H9 (cell line): ENCODE results near the gene MON1A. TPM values are rescaled to one million over a fixed set of nuclear protein-coding genes. Genes with fewer than 3 reads are reported as not detected.

Experiments
- DNase-seq: peaks from one replicate; pipeline ENCODE4 v3.0.0-alpha.2; 2017
- H2AFZ ChIP-seq: one replicate; pipeline ENCODE4 v1.6.1; 2013; ENCODE audit warnings: mild to moderate bottlenecking, low read length, control low read depth, moderate library complexity
- H2AK5ac ChIP-seq: 2 replicates; pipeline ENCODE4 v1.6.1; 2013; ENCODE audit warnings: low read length, control low read depth, mixed read lengths; ENCODE audit not compliant: insufficient read length
- H2BK120ac ChIP-seq: one replicate; pipeline ENCODE4 v1.6.1; 2013; ENCODE audit warnings: low read depth, mild to moderate bottlenecking, low read length, control low read depth, inconsistent platforms; ENCODE audit not compliant: poor library complexity, severe bottlenecking
- H2BK12ac ChIP-seq: 2 replicates; pipeline ENCODE4 v1.6.1; 2013; ENCODE audit warnings: low read length, control low read depth, mixed read lengths, low read depth; ENCODE audit not compliant: insufficient read length
- H2BK15ac ChIP-seq: 2 replicates; pipeline ENCODE4 v1.6.1; 2013; ENCODE audit warnings: low read depth, low read length, control low read depth
- H2BK20ac ChIP-seq: one replicate; pipeline ENCODE4 v1.6.1; 2013; ENCODE audit warnings: low read depth, mild to moderate bottlenecking, low read length, control low read depth, inconsistent platforms; ENCODE audit not compliant: poor library complexity, severe bottlenecking
- H2BK5ac ChIP-seq: 2 replicates; pipeline ENCODE4 v1.6.1; 2013; ENCODE audit warnings: low read length, control low read depth, mixed read lengths; ENCODE audit not compliant: insufficient read length
- H3K14ac ChIP-seq: 2 replicates; pipeline ENCODE4 v1.6.1; 2013; ENCODE audit warnings: low read length, control low read depth; ENCODE audit not compliant: insufficient read depth
- H3K18ac ChIP-seq: 2 replicates; pipeline ENCODE4 v1.6.1; 2013; ENCODE audit warnings: low read depth, mild to moderate bottlenecking, mixed read lengths, low read length, control low read depth; ENCODE audit not compliant: insufficient read length
- H3K23ac ChIP-seq: 2 replicates; pipeline ENCODE4 v1.6.1; 2013; ENCODE audit warnings: low read length, control low read depth, mixed read lengths, low read depth; ENCODE audit not compliant: insufficient read length
- H3K23me2 ChIP-seq: 2 replicates; pipeline ENCODE4 v1.6.1; 2013; ENCODE audit warnings: low read depth, mild to moderate bottlenecking, mixed read lengths, low read length, control low read depth; ENCODE audit not compliant: insufficient read length, poor library complexity, severe bottlenecking
- H3K27ac ChIP-seq: 2 replicates; pipeline ENCODE4 v1.5.1; 2013; ENCODE audit warnings: low read length, control low read depth, mixed read lengths, low read depth; ENCODE audit not compliant: insufficient read length
- H3K27me3 ChIP-seq: 2 replicates; pipeline ENCODE4 v1.6.1; 2013; ENCODE audit warnings: low read length, control low read depth, inconsistent platforms; ENCODE audit not compliant: insufficient read depth
- H3K4ac ChIP-seq: 2 replicates; pipeline ENCODE4 v1.6.1; 2013; ENCODE audit warnings: low read depth, mild to moderate bottlenecking, control low read depth, inconsistent platforms, low read length, moderate library complexity
- H3K4me1 ChIP-seq: 2 replicates; pipeline ENCODE4 v1.6.1; 2013; ENCODE audit warnings: low read length, control low read depth, inconsistent platforms; ENCODE audit not compliant: insufficient read depth
- H3K4me2 ChIP-seq: 2 replicates; pipeline ENCODE4 v1.6.1; 2013; ENCODE audit warnings: low read length, control low read depth, mixed read lengths; ENCODE audit not compliant: insufficient read length, insufficient read depth
- H3K56ac ChIP-seq: 2 replicates; pipeline ENCODE4 v1.6.1; 2013; ENCODE audit warnings: low read depth, mild to moderate bottlenecking, mixed read lengths, low read length, control low read depth; ENCODE audit not compliant: insufficient read length
- H3K79me1 ChIP-seq: 2 replicates; pipeline ENCODE4 v1.6.1; 2013; ENCODE audit warnings: low read depth, mild to moderate bottlenecking, moderate library complexity, low read length, control low read depth, inconsistent platforms; ENCODE audit not compliant: insufficient read depth, poor library complexity, severe bottlenecking
- H3K79me2 ChIP-seq: 2 replicates; pipeline ENCODE4 v1.6.1; 2013; ENCODE audit warnings: low read length, control low read depth, inconsistent platforms; ENCODE audit not compliant: insufficient read depth
- H3K9ac ChIP-seq: 2 replicates; pipeline ENCODE4 v1.6.1; 2013; ENCODE audit warnings: low read length, control low read depth, mixed read lengths; ENCODE audit not compliant: insufficient read length; ENCODE audit errors: extremely low read depth
- H3K9me3 ChIP-seq: one replicate; pipeline ENCODE4 v1.6.1; 2013; ENCODE audit warnings: low read depth, low read length, inconsistent platforms; ENCODE audit not compliant: control insufficient read depth
- H3T11ph ChIP-seq: one replicate; pipeline ENCODE4 v1.6.1; 2013; ENCODE audit warnings: mild to moderate bottlenecking, low read length, control low read depth, inconsistent platforms
- H4K20me1 ChIP-seq: one replicate; pipeline ENCODE4 v1.6.1; 2013; ENCODE audit not compliant: control insufficient read depth, insufficient read length, insufficient read depth
- H4K5ac ChIP-seq: 2 replicates; pipeline ENCODE4 v1.6.1; 2013; ENCODE audit warnings: low read depth, mild to moderate bottlenecking, mixed read lengths, low read length, control low read depth; ENCODE audit not compliant: insufficient read length
- H4K8ac ChIP-seq: replicated peaks from 2 replicates; pipeline ENCODE4 v1.6.1; 2013; ENCODE audit warnings: low read length, control low read depth, mixed read lengths, low read depth; ENCODE audit not compliant: insufficient read length
- H4K91ac ChIP-seq: 2 replicates; pipeline ENCODE4 v1.6.1; 2013; ENCODE audit warnings: low read depth, mild to moderate bottlenecking, moderate library complexity, mixed read lengths, low read length, control low read depth; ENCODE audit not compliant: insufficient read length
- H3K27ac Mint-ChIP-seq, 3 experiments: 2 replicates in 2 of 3; 3 replicates in 1 of 3; pipeline ENCODE4 v1.8.0; 2020 to 2021; ENCODE audit warnings: mixed read lengths in 3 of 3, mild to moderate bottlenecking in 1 of 3, moderate library complexity in 1 of 3
- H3K27me3 Mint-ChIP-seq: 2 replicates; pipeline ENCODE4 v1.8.0; 2021; ENCODE audit warnings: low read depth, mild to moderate bottlenecking, moderate library complexity, mixed read lengths
- H3K36me3 Mint-ChIP-seq, 3 experiments: 2 replicates in 2 of 3; 3 replicates in 1 of 3; pipeline ENCODE4 v1.8.0; 2020 to 2021; ENCODE audit warnings: low read depth in 3 of 3, mixed read lengths in 3 of 3; ENCODE audit not compliant: insufficient read depth in 1 of 3
- H3K4me1 Mint-ChIP-seq, 2 experiments: 2 replicates each; pipeline ENCODE4 v1.8.0; 2020; ENCODE audit warnings: mixed read lengths in 2 of 2
- H3K4me3 Mint-ChIP-seq, 2 experiments: 2 replicates in 1 of 2; 3 replicates in 1 of 2; pipeline ENCODE4 v1.8.0; 2020 to 2021; ENCODE audit warnings: mild to moderate bottlenecking in 2 of 2, mixed read lengths in 2 of 2, moderate library complexity in 1 of 2
- H3K9me3 Mint-ChIP-seq, 2 experiments: 2 replicates in 1 of 2; 3 replicates in 1 of 2; pipeline ENCODE4 v1.8.0; 2020; ENCODE audit warnings: mild to moderate bottlenecking in 2 of 2, mixed read lengths in 2 of 2, moderate library complexity in 1 of 2
- CTCF ChIP-seq: fragments of 200-600 bp; sonication (generic); conservative IDR thresholded peaks from 3 replicates; pipeline ENCODE4 v1.8.0; 2021; ENCODE audit warnings: antibody characterized with exemption, mild to moderate bottlenecking
- WGBS: extraction: QIAGEN DNeasy Blood & Tissue Kit; methylation state at CpG from one replicate; pipeline ENCODE4 v1.1.7; 2013; ENCODE audit warnings: missing lambda C conversion rate, low lambda C conversion rate, mixed read lengths; ENCODE audit not compliant: insufficient read length; ENCODE audit errors: extremely low coverage; 5-methylcytosine and 5-hydroxymethylcytosine counted together
- total RNA-seq: library from RNA; stranded (reverse); gene quantifications from 2 replicates; pipeline ENCODE4 v1.2.1, GENCODE V29; 2021

MON1A gene
- total RNA-seq, 1 experiment from 2014 or later: 10.0 TPM

GRCh38 chr3:49889296-49889695 is 40.3 kb downstream of the MON1A start:
- Histone ChIP-seq H3K56ac (no peak overlapping the region), H4K5ac (no peak overlapping the region), H3K79me2 (no peaks in the 10 kb centered on the region), H2BK15ac (no peak overlapping the region), H2BK20ac (no peak overlapping the region), H4K91ac (no peak overlapping the region), H3K27ac (no peak overlapping the region), H3K4me1 (no peaks in the 10 kb centered on the region), H2BK120ac (no peak overlapping the region), H4K20me1 (no peaks in the 10 kb centered on the region), H4K8ac (no peak overlapping the region), H2BK12ac (no peak overlapping the region), H2AK5ac (no peak overlapping the region), H3K14ac (no peak overlapping the region), H3K23me2 (no peaks in the 10 kb centered on the region), H3K4ac (no peak overlapping the region), H3K9me3 (no peaks in the 10 kb centered on the region), H3K9ac (no peak overlapping the region), H3K27me3 (no peaks in the 10 kb centered on the region), H3K79me1 (no peaks in the 10 kb centered on the region), H2BK5ac (no peak overlapping the region), H3K4me2 (no peak overlapping the region), H2AFZ (no peak overlapping the region), H3K23ac (no peak overlapping the region), H3T11ph (no peak overlapping the region), H3K18ac (no peak overlapping the region)
- no peak overlapping the region for H3K27ac Mint-ChIP-seq
- no peak overlapping the region for H3K4me3 Mint-ChIP-seq
- no peaks in the 10 kb centered on the region; a peak in 2 of 7 replicates for H3K36me3 Mint-ChIP-seq
- no CpG with 5 or more reads among the region's 10 CpGs for WGBS
- no peaks in the 10 kb centered on the region for H3K9me3 Mint-ChIP-seq
- peaks cover 0 to 13% of the 10 kb centered on the region in 2 experiments; a peak in 1 of 4 replicates for H3K4me1 Mint-ChIP-seq
- DNase-seq: no peak
- H3K27me3 Mint-ChIP-seq: peaks cover 1% of the 10 kb centered on the region; the same call in 1 of the 2 replicates
- no peak for TF ChIP-seq CTCF
